Mesendoderm (in vitro differentiated cells): Measurements from ENCODE around the gene PSD.
A peak's percentile ranks its signal among the peaks of the same experiment; 100 is the strongest.

Experiments used
- DNase-seq: peaks from one replicate; pipeline ENCODE4 v3.0.0; 2013
- H2AK5ac ChIP-seq: 2 replicates; pipeline ENCODE4 v1.6.1; 2013; ENCODE audit warnings: low read length, inconsistent platforms
- H2BK120ac ChIP-seq: 2 replicates; pipeline ENCODE4 v1.6.1; 2013; ENCODE audit warnings: low read depth, mild to moderate bottlenecking, low read length, moderate library complexity, mixed read lengths
- H2BK15ac ChIP-seq: replicated peaks from 2 replicates; pipeline ENCODE4 v1.6.1; 2013; ENCODE audit warnings: low read depth, mild to moderate bottlenecking, moderate library complexity
- H2BK5ac ChIP-seq: 2 replicates; pipeline ENCODE4 v1.6.1; 2013; ENCODE audit warnings: low read length, inconsistent platforms
- H3K18ac ChIP-seq: 2 replicates; pipeline ENCODE4 v1.6.1; 2013; ENCODE audit warnings: mild to moderate bottlenecking, low read length, mixed read lengths
- H3K23ac ChIP-seq: one replicate; pipeline ENCODE4 v1.6.1; 2013; ENCODE audit warnings: low read length
- H3K27ac ChIP-seq: 2 replicates; pipeline ENCODE4 v1.5.1; 2013; ENCODE audit warnings: low read depth, mild to moderate bottlenecking, inconsistent platforms, low read length, moderate library complexity
- H3K27me3 ChIP-seq: 2 replicates; pipeline ENCODE4 v1.6.1; 2013; ENCODE audit warnings: low read length, control low read depth, mild to moderate bottlenecking, inconsistent platforms; ENCODE audit not compliant: insufficient read depth, poor library complexity
- H3K36me3 ChIP-seq: 2 replicates; pipeline ENCODE4 v1.6.1; 2013; ENCODE audit warnings: low read length, inconsistent platforms; ENCODE audit not compliant: control insufficient read depth, insufficient read depth
- H3K4ac ChIP-seq: one replicate; pipeline ENCODE4 v1.6.1; 2013; ENCODE audit warnings: low read depth, mild to moderate bottlenecking, low read length, moderate library complexity
- H3K4me1 ChIP-seq: 2 replicates; pipeline ENCODE4 v1.6.1; 2013; ENCODE audit warnings: low read depth, low read length, inconsistent platforms; ENCODE audit not compliant: control insufficient read depth
- H3K4me2 ChIP-seq: 2 replicates; pipeline ENCODE4 v1.6.1; 2013; ENCODE audit warnings: low read length
- H3K4me3 ChIP-seq: 2 replicates; pipeline ENCODE4 v1.5.1; 2013; ENCODE audit warnings: mild to moderate bottlenecking, low read length
- H3K56ac ChIP-seq: one replicate; pipeline ENCODE4 v1.6.1; 2013; ENCODE audit warnings: low read length
- H3K79me1 ChIP-seq: 2 replicates; pipeline ENCODE4 v1.6.1; 2013; ENCODE audit warnings: low read length, inconsistent platforms
- H3K79me2 ChIP-seq: 2 replicates; pipeline ENCODE4 v1.6.1; 2013; ENCODE audit warnings: mild to moderate bottlenecking, low read length; ENCODE audit not compliant: control insufficient read depth, insufficient read depth
- H3K9ac ChIP-seq: 2 replicates; pipeline ENCODE4 v1.6.1; 2013; ENCODE audit warnings: low read length, inconsistent platforms
- H4K5ac ChIP-seq: one replicate; pipeline ENCODE4 v1.6.1; 2013; ENCODE audit warnings: low read length
- H4K8ac ChIP-seq: one replicate; pipeline ENCODE4 v1.6.1; 2013; ENCODE audit warnings: low read depth, mild to moderate bottlenecking, control low read depth, low read length, moderate library complexity
- WGBS: extraction: QIAGEN DNeasy Blood & Tissue Kit; methylation state at CpG from one replicate; pipeline ENCODE4 v1.1.7; 2013; ENCODE audit warnings: low lambda C conversion rate, missing lambda C conversion rate; ENCODE audit not compliant: insufficient coverage; ENCODE audit errors: extremely low coverage; 5-methylcytosine and 5-hydroxymethylcytosine counted together

PSD gene

DNA sequence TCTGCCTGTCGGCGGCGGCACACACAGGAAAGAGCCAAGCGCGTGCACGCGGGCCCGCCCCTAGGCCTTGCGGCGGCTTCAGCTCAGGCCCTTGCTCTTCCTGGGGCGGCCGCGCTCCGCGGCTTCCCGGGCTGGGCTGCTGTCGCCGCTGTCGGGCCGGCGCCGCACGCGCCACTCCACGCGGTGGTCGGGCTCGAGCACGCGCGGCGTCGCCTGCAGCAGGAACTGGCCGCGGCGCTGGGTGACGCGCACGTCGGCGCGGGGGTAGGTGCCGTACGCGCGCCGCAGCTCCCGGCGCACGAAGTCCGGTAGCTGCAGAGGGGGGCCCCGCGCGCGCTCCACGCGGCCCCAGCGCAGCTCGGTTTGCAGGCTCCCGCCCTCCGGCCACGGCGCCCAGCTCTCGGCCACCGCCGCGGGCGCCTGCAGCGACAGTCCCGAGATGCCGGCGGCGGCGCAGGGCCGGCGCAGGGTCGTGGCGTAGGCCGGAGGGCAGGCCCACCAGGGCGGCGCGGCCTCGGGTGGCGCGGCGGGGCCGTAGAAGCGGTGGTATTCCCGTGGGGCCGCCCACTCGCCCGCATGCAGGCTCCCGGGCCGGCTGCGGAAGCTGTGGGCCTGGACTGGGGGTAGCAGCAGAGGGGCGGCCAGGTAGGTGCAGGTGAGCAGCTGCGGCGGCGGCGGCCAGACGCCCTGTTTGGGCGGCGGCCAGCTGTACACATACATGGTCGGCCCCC lies 32.0 kb upstream of the PSD start:
- peaks cover 9% of the 10 kb centered on the region for H3K4me1 ChIP-seq
- DNase-seq: peak; percentile 87
- no peak overlapping the region for H2AK5ac ChIP-seq
- peaks cover 3% of the 10 kb centered on the region for H3K36me3 ChIP-seq
- no peaks in the 10 kb centered on the region for H3K27me3 ChIP-seq
- H3K56ac ChIP-seq: peak overlapping the region; percentile 93
- no peak overlapping the region for H2BK120ac ChIP-seq
- peak overlapping the region; percentile 91 for H3K4me2 ChIP-seq
- no peak overlapping the region for H2BK15ac ChIP-seq
- H3K23ac ChIP-seq: peak overlapping the region; percentile 89
- peaks cover 8% of the 10 kb centered on the region for H3K79me2 ChIP-seq
- H4K8ac ChIP-seq: peak overlapping the region; percentile 68
- peak overlapping the region; percentile 85 for H3K4ac ChIP-seq
- no peak overlapping the region for H4K5ac ChIP-seq
- peak overlapping the region; percentile 16 for H3K27ac ChIP-seq
- H3K9ac ChIP-seq: peak overlapping the region; percentile 88
- peaks cover 10% of the 10 kb centered on the region for H3K79me1 ChIP-seq
- H3K18ac ChIP-seq: peak overlapping the region; percentile 87
- WGBS: no CpG with 5 or more reads among the region's 104 CpGs
- H3K4me3 ChIP-seq: peak overlapping the region; percentile 57
- peak overlapping the region; percentile 73 for H2BK5ac ChIP-seq

DNA sequence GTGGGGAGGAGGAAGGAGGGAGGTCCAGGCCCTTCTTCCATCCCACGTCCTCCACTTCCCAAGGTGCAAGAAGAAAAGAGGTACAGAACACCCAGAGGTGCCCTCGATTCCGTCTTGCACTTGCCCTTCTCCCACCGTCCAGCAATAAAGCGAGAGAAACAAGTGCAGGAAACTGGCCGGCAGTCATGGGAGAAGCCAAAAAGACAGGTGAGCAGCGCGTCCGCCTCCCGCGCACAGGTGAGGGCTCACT lies 31.5 kb upstream of the PSD start:
- H2BK120ac ChIP-seq: no peak overlapping the region
- peaks cover 10% of the 10 kb centered on the region for H3K79me1 ChIP-seq
- no CpG with 5 or more reads among the region's 11 CpGs for WGBS
- H3K23ac ChIP-seq: no peak overlapping the region
- peak overlapping the region; percentile 93 for H3K56ac ChIP-seq
- peaks cover 9% of the 10 kb centered on the region for H3K4me1 ChIP-seq
- no peak overlapping the region for H2AK5ac ChIP-seq
- H3K18ac ChIP-seq: peak overlapping the region; percentile 87
- H2BK5ac ChIP-seq: peak overlapping the region; percentile 73
- H4K5ac ChIP-seq: no peak overlapping the region
- no peak overlapping the region for H4K8ac ChIP-seq
- DNase-seq: no peak
- peak overlapping the region; percentile 64 for H3K4me2 ChIP-seq
- no peaks in the 10 kb centered on the region for H3K27me3 ChIP-seq
- peak overlapping the region; percentile 62 for H3K4ac ChIP-seq
- H3K79me2 ChIP-seq: peaks cover 8% of the 10 kb centered on the region
- peak overlapping the region; percentile 7 for H3K27ac ChIP-seq
- H2BK15ac ChIP-seq: no peak overlapping the region
- peak overlapping the region; percentile 57 for H3K4me3 ChIP-seq
- H3K9ac ChIP-seq: peak overlapping the region; percentile 88
- H3K36me3 ChIP-seq: peaks cover 3% of the 10 kb centered on the region

DNA sequence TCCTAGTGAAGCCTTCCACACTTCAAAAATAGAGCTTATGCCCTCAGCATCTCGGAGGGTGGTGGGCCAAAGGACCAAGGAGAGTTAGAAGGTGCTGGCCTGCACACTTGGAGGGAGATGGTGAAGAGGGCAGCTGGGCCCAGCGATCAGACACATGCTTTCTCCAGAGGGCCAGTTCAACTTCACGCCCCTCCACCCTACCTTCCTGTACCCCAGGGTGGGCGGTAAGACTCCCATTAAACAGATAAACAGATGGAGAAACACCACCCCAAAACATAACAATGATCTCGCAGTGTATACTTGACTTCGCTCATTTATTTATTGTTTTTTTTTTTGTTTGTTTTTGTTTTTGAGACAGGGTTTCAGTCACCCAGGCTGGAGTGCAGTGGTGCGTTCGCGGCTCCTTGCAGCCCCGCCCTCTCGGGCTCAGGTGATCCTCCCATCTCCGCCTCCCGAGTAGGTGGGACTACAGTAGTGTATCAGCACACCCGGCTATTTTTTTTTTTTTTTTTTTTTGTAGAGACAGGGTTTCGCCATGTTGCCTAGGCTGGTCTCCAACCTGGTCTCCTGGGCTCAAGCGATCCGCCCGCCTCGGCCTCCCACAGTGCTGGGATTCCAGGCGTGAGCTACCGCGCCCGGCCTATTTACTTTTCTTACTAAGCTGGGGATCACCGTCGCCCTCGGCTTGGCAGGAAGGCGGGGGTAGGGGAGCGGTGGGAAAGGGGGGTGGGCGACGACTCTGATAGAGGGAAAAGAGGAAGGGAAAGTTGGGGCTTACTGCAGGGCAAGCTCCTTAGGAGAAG lies 30.9 kb upstream of the PSD start:
- Histone ChIP-seq H4K5ac (no peak overlapping the region), H2BK5ac (peak overlapping the region; percentile 73), H3K4ac (peak overlapping the region; percentile 62), H3K4me2 (peak overlapping the region; percentile 64), H3K27me3 (no peaks in the 10 kb centered on the region), H3K27ac (peak overlapping the region; percentile 7), H3K4me3 (peak overlapping the region; percentile 57), H4K8ac (no peak overlapping the region), H3K9ac (peak overlapping the region; percentile 88), H3K18ac (peak overlapping the region; percentile 87), H2BK120ac (no peak overlapping the region), H3K23ac (no peak overlapping the region), H3K4me1 (peaks cover 9% of the 10 kb centered on the region), H3K36me3 (peaks cover 3% of the 10 kb centered on the region), H3K79me2 (peaks cover 8% of the 10 kb centered on the region), H2BK15ac (no peak overlapping the region), H3K79me1 (peaks cover 10% of the 10 kb centered on the region), H2AK5ac (no peak overlapping the region), H3K56ac (peak overlapping the region; percentile 93)
- WGBS: no CpG with 5 or more reads among the region's 30 CpGs
- DNase-seq: peak; percentile 91

GRCh38 chr10:102444851-102445250 lies 26.3 kb upstream of the PSD start:
- no peak overlapping the region for H3K56ac ChIP-seq
- H2BK5ac ChIP-seq: no peak overlapping the region
- H3K4me1 ChIP-seq: peaks cover 3% of the 10 kb centered on the region

GRCh38 chr10:102438374-102438773 lies 19.8 kb upstream of the PSD start:
- no peak overlapping the region for H2AK5ac ChIP-seq
- DNase-seq: no peak
- H3K79me1 ChIP-seq: no peaks in the 10 kb centered on the region
- H4K5ac ChIP-seq: no peak overlapping the region
- H3K27me3 ChIP-seq: no peaks in the 10 kb centered on the region
- no peak overlapping the region for H3K4ac ChIP-seq
- WGBS: no CpG with 5 or more reads among the region's 1 CpG
- no peaks in the 10 kb centered on the region for H3K36me3 ChIP-seq
- no peak overlapping the region for H4K8ac ChIP-seq
- H3K18ac ChIP-seq: no peak overlapping the region
- H3K4me3 ChIP-seq: no peak overlapping the region
- peaks cover 3% of the 10 kb centered on the region for H3K4me1 ChIP-seq
- H3K4me2 ChIP-seq: no peak overlapping the region
- no peaks in the 10 kb centered on the region for H3K79me2 ChIP-seq
- no peak overlapping the region for H3K23ac ChIP-seq
- no peak overlapping the region for H2BK120ac ChIP-seq
- H2BK5ac ChIP-seq: no peak overlapping the region
- no peak overlapping the region for H3K9ac ChIP-seq
- no peak overlapping the region for H2BK15ac ChIP-seq
- H3K56ac ChIP-seq: no peak overlapping the region
- H3K27ac ChIP-seq: no peak overlapping the region

More at GRCh38 chr10:102444851-102445250, 26.3 kb upstream of the PSD start:
- Histone ChIP-seq H3K36me3 (no peaks in the 10 kb centered on the region), H2AK5ac (no peak overlapping the region), H3K79me2 (no peaks in the 10 kb centered on the region), H3K79me1 (no peaks in the 10 kb centered on the region), H3K27me3 (no peaks in the 10 kb centered on the region), H2BK120ac (no peak overlapping the region), H3K4me2 (no peak overlapping the region), H4K8ac (no peak overlapping the region), H2BK15ac (no peak overlapping the region), H3K4me3 (no peak overlapping the region), H3K18ac (no peak overlapping the region), H4K5ac (no peak overlapping the region), H3K9ac (no peak overlapping the region), H3K23ac (no peak overlapping the region), H3K27ac (no peak overlapping the region), H3K4ac (no peak overlapping the region)
- WGBS: no CpG with 5 or more reads among the region's 2 CpGs
- no peak for DNase-seq
